ENCODE measurements around the gene KRT16.

- TF ChIP-seq GATA3 (IDR thresholded peaks at IDR 0.05; ENCODE audit: low read depth, low read length), result no peak
- TF ChIP-seq GATA2 (IDR thresholded peaks at IDR 0.05; ENCODE audit: low read depth, low read length), result no peak
Measured at GRCh38 chr17:41652461-41652970, 39.9 kb upstream of the KRT16 start.

All from SH-SY5Y (cell line).